HG02678 (cell line): Measurements from ENCODE around the gene ITM2C.

Source experiments
- ATAC-seq: cut with Tn5 transposase; IDR thresholded peaks from one replicate; pipeline ENCODE4 v1.9.1; 2021; ENCODE audit warnings: mild to moderate bottlenecking, moderate library complexity; ENCODE audit not compliant: unreplicated experiment

The ITM2C gene

DNA sequence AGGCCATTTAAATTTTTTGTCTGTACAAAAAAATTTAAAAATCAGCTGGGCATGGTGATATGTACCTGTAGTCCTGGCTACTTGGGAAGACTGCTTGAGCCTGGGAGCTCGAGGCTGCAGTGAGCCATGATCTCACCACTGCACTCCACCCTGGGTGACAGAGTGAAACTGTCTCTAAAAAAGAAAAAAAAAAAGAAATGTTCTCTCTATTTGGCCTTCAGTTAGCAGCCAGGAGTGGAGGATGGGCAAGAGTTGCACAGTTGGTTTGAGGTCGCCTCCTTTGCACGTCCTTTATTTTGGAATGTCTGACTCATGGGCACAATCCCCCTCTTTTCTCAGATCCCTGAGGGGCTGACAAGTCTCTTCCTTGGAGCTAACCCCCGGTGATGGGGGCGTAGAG is 26.3 kb downstream of the ITM2C start:
- ATAC-seq = no peak

DNA sequence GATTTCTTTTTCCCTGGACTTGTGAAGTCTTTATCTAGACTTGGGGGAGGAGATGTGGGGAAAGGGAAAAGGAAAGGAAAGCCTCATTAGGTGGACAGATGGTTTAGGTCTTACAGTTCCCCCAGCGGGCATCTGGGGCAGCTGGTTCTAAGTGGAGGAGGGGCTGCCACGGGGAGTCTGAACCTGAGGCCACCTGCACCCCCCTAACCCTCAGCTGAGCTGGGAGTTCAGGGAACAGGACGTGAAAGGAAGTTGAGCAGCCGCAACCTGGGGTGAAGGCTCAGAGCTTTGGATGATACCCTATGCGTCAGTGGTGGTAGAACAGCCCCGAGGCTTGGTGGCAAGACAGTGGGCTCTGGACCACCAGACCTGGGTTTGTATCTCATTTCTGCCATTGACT is 26.8 kb downstream of the ITM2C start:
- no peak for ATAC-seq

DNA sequence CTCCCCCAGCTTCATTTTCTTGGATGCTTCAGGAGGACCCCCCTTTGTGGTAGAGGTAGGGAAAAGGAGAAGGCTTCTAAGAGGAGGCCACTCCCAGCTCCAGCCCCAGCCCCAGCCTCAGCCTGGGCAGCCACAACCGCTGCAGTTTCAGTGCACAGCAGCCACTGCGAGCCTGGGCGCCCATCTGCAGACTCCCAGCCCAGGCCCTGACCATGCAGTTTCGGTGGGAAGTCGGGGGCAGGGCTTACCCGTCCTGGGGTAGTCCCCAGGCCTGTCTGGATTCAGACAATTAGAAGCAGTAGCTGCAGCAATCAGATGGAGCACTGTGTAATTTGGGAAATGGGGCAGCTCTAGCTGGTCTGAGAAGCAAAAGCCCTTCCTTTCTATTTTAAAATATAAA is 28.6 kb downstream of the ITM2C start:
- ATAC-seq = peak; percentile 82

DNA sequence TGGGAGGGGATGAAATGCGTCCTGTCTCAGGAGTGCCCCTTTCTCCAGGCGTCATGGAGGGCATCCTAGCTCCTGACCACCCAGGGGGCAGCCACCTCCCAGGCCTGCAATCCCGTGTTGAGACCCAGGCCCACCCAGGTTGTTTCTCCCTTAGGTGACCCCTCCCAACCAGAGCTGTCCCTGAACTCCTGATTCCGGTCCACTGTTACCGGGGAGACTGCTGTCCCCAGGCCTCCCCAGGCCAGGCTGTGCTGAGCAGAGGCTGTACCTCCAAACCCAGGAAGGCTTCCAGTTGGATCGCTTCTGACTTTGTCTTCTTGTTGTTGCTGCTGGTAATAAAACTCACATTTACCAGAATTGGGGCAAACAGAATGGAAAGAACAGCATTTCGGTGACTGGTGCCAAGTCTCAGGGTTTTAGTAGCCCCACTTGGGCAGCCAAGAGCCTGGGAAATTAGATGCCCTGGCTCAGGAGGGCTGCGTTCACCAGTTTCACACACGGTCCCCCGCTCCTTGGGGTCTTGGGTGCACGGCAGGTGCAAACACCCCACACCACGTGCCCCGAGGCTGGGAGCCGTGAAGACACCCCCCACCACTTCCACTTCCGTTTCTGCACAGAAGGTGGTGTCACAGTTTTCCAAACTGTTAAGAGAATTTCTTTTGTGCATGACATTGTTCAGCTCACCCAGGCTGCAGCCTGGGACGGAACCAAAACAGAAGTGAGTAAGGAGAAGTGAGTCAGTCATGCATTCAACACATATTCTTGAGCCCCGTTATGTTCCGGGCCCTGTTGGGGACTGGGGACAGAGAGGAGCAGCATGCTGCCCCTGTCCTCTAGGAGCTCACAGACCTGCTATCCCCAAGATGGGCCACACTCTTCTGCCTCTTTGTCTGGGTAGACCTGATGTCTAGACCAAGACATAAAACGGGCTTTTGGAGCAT is 29.4 kb downstream of the ITM2C start:
- no peak for ATAC-seq

DNA sequence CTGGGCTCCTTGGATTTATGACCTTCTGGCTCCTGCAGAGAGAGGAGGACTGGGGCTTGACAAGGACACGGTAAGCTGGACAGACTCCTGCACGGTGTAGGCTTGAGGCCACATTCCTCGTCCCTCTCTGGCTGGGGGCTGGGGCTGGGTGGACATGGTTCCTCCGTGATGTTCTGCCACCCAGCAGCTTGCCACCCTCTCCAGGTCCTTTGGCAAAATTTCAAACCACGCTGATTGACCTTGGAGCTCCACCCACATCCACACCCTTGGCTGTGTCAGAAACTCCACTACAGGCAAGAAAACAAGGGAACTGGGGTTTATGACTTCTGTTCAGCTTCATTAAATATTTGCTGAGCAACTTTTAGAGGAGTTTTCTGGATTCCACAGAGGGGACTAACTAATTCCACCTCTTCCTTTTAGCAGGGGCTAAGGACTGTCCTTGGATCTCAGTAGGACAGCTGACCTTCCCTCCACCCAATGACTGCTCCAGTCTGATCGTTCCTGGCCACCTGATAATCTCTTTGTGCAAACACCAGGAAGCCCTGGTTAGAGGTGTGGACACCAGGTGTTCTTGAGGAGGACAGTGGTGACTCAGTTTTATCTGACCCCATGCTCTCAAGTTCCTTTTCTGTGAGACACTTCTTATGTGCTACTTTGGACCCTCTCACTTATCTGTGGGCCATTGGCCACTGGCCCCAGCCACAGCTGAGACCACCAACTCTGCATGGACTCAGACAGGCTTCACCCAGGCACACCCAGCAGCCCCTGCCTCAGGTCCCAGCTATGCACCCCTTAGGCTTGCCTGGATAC is 31.0 kb downstream of the ITM2C start:
- no peak for ATAC-seq

DNA sequence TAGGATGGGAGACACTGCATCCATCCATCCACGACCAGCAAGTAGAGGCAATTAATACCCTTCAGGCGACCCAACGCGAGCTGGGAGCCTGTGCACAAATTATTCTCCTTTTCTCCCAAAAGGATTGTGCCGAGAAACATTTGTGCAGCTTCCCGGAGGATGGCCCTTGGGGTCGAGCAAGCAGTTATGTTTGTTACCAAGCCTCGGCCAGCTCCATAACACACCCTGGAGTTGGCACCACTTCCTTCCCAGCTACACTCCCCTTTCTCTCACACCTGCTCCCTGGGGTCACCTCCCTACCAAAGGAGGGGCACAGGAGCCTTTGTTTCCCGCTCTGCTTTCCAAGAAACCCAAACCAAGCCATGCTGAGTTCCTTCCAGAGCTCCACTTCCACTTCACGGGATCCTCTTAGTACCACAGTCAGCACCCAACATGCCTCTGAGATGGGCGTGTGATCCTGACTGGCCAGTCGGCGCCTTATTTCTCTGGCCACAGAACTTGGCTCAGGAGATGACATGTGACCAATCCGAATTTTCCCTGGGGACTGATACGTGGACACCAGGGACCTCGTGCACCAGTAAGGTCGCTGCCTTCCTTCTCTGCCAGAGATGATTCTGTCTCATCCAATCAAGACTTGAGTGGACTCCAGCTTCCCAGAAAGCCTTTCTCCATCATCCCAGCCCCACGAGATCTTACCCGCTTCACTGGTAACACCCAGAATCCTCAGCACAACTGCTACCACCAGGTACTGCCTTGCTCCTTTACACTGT is 31.8 kb downstream of the ITM2C start:
- ATAC-seq = no peak

DNA sequence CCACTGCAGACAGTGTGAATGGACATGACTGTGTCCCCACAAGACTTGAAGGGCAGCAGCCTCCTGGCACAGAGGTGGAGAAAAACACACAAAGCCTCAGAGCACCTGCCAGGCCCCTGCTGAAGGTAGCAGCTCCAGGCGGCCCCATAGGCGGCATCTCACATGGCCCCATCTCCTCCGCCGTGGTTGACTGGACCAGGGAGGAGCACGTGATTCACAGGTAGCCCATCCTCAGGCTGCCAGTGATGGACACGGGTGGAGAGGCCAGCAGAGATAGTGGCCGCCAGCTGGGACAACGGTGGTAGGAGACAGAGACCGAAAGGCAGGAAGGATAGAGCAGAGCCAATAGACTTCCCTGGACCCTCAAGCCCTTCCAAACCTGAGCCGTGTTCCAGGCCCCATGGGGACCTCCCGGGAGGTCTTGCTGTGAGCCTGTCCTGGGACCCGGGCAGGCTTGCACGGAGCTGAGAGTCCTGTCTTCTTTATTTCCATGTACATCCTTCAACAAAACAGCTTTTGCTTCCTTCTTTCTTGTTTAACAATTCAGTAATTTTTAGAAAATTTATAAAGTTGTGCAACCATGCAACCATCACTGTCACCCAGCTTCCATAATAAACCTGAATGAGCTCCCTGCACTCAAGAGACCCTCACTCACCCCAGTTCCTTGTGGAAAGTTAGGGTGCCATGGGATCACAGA is 33.4 kb downstream of the ITM2C start:
- ATAC-seq = no peak

DNA sequence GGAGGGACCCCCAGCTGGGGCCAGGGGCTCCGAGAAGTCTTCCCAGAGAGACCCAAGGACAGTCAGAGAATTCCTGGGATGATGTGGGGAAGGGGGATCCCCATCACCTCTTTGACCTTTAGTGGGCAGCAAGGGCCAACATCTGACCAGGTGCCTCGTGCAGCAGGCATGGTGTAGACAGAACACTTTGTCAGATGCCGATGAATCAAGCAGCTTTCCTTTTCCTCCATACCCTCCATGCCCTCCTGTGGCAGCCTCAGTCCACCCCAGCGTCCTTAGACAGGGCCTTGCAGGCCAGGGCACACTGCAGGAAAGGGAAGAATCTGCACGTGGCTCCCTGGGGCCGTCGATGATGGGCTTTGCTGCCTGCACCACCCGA is 34.0 kb downstream of the ITM2C start:
- no peak for ATAC-seq

DNA sequence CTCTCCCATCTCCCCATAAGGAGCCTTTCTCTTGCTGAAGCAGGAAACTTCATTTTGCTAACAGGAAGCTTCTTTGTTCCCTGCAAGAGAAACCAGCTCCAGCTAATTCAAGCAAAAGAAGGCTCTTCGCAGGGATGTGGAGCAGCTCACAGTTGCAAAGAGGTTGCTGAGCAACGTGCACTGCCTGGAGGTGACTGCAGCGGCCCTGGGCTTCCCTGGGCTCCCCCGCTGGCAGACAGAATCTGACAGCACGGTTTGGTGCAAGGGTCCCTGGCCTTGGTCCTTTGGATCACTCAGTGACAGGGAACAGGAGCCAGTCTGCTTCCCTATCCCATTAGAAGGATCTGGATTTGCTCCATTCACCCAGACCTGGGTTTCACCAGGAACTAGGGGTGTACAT is 34.5 kb downstream of the ITM2C start:
- ATAC-seq = no peak

DNA sequence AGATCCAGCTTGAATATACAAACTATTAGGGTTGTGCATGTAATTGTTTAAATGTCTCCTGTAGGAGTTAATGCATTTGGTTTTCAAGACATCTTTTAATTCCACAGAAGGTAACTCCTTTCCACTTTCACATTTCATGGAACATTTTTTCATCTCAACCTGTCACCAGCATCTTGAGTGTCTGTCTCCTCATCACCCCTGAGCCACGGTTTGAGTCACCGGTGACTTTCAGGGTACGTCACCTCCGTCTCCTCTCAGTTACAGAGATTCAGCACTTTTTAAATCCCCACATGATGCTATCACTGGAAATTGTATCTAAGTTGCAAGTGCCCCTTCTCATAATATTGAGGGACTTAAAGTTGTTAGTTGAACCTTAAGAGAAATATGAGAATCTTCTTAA is 35.0 kb downstream of the ITM2C start:
- no peak for ATAC-seq

DNA sequence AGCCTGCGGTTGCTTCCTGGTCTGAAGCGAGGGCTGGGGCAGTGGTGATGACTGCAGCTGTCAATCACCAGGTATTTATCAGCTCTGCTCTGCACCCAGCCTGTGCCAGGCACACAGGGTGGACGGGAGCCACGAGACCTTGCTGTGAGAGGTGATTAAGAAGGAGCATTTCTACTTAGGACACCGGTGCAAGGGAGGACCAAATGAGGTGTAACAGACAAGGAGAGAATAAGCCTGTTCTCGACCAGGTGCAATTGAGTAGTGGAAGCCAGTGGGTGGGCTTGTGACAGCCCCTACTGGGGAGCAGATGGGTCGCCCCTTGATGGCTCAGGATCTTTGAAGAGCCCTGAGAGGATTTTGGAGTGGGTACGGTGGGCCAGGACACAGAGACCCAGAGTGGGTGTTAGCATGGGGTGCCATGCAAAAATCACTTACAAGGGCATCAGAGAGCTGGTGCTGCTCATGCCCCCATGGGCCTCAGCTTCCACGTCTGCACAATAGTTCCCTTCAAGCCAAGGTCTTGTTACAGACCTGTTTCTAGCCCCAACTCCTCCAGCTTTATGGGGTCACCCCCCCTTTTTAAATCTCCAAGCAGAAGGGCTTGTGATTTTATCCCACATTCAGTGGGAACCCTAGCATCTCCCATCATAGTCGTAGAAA is 35.7 kb downstream of the ITM2C start:
- ATAC-seq = no peak

DNA sequence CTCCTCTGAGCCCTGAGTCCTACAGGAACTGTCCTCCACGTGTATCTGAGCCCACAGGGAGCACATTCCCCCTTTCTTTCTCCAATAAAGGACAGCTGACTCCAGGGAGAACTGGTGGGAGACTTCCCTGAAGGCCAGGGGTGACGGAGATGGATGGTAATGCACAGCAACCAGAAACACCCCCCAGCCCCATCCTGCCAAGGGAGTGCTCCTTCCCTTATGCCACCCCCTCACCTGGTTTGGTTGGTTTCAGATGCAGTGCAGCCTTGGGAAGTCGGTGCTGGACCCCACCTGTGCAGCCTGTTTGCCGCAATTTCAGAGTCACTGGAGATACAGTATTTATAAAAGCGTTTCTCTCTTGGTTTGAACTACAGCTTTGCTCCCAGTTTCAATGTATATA is 36.3 kb downstream of the ITM2C start:
- ATAC-seq = no peak

DNA sequence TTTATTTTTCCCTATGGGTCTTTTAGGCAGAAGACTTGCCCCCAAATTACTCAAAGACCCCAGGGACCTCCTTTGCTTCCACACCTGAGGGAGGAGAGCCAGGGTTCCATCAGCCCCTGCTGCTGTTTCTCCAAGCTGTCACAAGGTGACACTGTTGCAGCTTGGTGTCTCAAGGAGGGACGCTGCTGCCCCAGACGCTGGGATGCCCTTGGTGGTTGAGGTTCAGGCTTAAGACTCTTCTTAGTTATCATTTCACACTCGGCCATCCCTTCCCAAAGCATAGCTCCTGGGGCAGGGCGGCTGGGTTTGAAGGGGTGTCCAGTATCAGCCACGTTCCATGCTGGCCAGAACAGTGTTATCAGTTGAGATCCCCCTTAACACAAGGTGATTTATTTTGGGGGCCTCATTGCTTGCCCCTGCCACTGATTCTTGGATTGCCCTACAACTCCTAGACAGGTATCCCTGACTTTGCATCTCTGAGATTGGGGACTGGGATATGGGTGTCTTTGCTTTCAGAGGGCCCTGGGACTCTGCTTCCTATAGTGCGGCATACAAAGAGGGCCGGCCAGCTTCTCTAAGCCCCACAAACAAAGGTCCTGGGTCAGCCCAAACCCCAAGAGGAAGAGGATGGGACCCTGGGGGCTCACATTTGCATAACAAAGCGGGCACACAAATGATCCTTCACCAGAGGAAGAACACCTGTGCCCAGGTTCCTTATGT is 37.6 kb downstream of the ITM2C start:
- ATAC-seq = peak; percentile 72

DNA sequence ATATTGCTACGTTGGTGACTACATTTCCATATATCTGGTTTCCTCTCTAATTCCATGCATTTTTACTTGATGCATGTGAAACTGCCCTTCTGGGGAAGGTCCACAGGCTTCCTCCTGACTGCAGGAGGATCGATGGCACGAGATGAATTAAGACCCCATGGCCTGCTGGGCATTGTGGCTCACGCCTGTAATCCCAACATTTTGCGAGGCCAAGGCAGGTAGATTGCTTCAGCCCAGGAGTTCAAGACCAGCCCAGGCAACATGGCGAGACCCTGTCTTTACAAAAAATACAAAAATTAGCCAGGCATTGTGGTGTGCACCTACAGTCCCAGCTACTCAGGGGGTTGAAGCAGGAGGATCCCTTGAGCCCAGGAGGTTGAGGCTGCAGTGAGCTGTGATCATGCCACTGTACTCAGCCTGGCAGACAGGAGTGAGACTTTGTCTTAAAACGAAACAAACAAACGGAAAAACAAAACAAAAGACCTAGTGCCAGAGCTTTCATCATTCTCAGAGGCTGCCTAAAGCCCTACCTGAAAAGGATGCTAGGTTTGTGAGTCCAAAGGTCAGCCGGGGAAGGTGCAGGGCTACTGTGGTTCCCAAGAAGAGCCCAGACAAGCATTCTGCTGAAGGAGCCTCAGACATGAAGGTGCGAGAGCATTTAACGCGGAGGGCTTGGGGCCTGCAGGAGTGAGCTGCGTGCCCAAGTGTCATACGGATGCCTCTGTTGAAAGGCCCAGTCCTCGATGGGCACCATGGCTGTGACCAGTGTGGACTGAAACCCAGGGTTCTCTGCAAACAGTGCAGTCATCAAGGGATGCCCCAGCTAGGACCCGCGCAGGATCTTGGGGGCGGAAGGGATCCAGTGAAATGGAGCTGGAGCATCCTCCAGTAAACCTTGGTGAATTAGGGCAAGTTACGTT is 38.7 kb downstream of the ITM2C start:
- no peak for ATAC-seq

DNA sequence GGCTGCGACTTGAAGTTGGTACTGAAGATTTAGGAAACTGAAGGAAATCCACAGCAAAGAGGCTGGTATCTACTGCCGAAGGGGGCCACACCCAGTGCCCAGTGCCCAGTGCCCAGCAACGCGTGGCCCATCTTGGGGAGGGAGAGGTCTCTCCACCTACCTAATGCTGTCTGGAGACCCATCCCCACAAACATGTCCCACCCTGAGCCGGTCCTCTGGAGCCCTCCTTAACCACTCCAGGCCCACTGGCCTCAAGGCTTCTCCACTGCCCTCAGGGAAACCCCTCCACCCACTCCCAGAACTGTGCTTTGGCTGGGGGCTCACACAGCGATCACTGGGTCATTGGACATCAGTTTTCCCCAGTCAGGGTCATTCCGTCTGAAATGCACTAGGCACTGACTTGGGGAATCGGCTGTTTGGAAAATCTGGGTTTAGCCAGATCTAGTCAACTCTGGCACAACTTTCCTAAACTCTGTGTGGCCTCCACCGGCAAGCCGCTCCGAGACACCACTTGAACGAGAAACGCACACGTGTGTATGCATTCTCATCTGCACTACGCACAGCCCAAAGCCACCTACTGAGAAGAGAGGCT is 40.2 kb downstream of the ITM2C start:
- ATAC-seq = no peak

DNA sequence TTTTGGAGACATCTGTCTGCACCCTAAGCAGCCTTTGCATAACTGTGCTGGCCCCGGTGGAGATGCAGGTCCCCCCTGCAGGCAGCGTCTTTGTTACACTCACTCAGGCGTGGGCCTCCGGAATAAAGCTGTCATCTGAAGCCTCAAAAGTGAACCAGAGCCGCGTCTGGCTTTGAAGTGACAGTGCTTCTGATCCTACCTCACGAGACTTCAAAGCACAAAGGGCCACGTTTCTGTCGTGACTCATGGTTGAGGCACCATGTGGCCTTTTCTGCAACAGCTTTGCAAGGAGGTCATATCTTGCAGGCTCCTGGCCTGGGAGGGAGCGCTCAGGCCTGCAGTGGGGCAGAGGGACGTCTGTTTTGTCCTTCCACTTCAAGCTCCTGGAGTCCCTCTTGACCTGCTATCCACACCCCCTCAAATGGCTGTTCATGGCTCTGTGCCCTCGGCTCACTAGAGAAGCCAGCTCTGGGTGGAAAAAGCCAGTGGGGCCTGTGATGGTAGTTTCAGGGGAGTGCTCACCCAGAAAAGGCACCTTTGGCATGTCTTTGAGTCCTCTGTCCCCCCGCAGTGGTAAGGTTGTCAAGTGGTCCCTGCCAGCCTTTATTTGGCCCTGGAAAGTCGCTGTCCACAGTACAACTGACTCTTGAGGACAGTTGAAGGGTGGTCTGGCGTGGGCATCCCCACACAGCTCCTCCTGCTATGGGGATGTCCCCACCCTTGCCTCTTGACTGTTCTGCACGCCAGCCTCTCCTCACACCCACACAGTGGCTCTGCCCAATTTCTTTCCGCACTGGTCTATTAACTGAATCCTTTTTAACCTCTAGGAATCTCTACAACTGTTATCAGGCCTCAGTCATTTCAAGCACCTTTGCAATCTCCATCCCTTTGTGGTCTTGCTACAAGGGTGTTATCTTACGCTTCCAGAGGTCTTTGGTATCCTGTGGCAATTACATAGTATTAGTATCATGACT is 41.0 kb downstream of the ITM2C start:
- no peak for ATAC-seq
